Upper lobe of right lung (tissue), 1 donor: ENCODE measurements around the gene PPP2R5E. TPM values are rescaled to one million over a fixed set of nuclear protein-coding genes. Genes with fewer than 3 reads are reported as not detected.
A peak's percentile ranks its signal among the peaks of the same experiment; 100 is the strongest.

Experiments
- ATAC-seq: fragments of 200-7000 bp; cut with Tn5 transposase; one replicate; pipeline ENCODE4 v1.9.1; 2020; ENCODE audit warnings: mild to moderate bottlenecking, moderate library complexity
- DNase-seq: peaks from one replicate; pipeline ENCODE4 v3.0.0-alpha.2; 2020
- H3K27ac ChIP-seq: fragments of 200-600 bp; one replicate; pipeline ENCODE4 v1.8.0; 2022
- H3K27me3 ChIP-seq: fragments of 200-600 bp; one replicate; pipeline ENCODE4 v1.8.0; 2022; ENCODE audit warnings: mild to moderate bottlenecking
- H3K36me3 ChIP-seq: fragments of 200-600 bp; one replicate; pipeline ENCODE4 v1.8.0; 2022
- H3K4me1 ChIP-seq: fragments of 200-600 bp; one replicate; pipeline ENCODE4 v1.8.0; 2022
- H3K4me3 ChIP-seq: fragments of 200-600 bp; one replicate; pipeline ENCODE4 v1.8.0; 2022; ENCODE audit warnings: mild to moderate bottlenecking
- H3K9me3 ChIP-seq: fragments of 200-600 bp; one replicate; pipeline ENCODE4 v1.8.0; 2022
- intact Hi-C: fragments of 100-400 bp; cut with DNase I; formaldehyde crosslinking; loops from one replicate; pipeline ENCODE4 v1.11.0; 2022
- total RNA-seq: library from RNA; stranded (reverse); fragmentation: NEBNext Ultra II Directional; extraction: Animal tissue kit (Norgen Biotek cat#: 25700); gene quantifications from one replicate; pipeline ENCODE4 v1.2.1, GENCODE V29; 2021
- TF ChIP-seq, protein P1 (sequence below): fragments of 200-600 bp; IDR thresholded peaks from one replicate; pipeline ENCODE4 v1.8.0; 2022; ENCODE audit warnings: antibody characterized with exemption
- donor health status: DM: no; HTN: yes; CAD: no; lungs with severe emphysema.

Gene PPP2R5E
- total RNA-seq, 1 donor from 2014 or later = 46.0 TPM

- TF ChIP-seq, protein P1, sequence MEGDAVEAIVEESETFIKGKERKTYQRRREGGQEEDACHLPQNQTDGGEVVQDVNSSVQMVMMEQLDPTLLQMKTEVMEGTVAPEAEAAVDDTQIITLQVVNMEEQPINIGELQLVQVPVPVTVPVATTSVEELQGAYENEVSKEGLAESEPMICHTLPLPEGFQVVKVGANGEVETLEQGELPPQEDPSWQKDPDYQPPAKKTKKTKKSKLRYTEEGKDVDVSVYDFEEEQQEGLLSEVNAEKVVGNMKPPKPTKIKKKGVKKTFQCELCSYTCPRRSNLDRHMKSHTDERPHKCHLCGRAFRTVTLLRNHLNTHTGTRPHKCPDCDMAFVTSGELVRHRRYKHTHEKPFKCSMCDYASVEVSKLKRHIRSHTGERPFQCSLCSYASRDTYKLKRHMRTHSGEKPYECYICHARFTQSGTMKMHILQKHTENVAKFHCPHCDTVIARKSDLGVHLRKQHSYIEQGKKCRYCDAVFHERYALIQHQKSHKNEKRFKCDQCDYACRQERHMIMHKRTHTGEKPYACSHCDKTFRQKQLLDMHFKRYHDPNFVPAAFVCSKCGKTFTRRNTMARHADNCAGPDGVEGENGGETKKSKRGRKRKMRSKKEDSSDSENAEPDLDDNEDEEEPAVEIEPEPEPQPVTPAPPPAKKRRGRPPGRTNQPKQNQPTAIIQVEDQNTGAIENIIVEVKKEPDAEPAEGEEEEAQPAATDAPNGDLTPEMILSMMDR = no peak
- Histone ChIP-seq H3K9me3 (no peaks in the 10 kb centered on the region), H3K4me3 (no peak overlapping the region), H3K36me3 (no peaks in the 10 kb centered on the region), H3K4me1 (no peaks in the 10 kb centered on the region), H3K27ac (no peak overlapping the region), H3K27me3 (no peaks in the 10 kb centered on the region)
- ATAC-seq (peak; percentile 96), DNase-seq (no peak)
- intact Hi-C loops = no loop called here
These were observed 21.1 kb upstream of the PPP2R5E start for GRCh38 chr14:63564318-63564717.

DNA sequence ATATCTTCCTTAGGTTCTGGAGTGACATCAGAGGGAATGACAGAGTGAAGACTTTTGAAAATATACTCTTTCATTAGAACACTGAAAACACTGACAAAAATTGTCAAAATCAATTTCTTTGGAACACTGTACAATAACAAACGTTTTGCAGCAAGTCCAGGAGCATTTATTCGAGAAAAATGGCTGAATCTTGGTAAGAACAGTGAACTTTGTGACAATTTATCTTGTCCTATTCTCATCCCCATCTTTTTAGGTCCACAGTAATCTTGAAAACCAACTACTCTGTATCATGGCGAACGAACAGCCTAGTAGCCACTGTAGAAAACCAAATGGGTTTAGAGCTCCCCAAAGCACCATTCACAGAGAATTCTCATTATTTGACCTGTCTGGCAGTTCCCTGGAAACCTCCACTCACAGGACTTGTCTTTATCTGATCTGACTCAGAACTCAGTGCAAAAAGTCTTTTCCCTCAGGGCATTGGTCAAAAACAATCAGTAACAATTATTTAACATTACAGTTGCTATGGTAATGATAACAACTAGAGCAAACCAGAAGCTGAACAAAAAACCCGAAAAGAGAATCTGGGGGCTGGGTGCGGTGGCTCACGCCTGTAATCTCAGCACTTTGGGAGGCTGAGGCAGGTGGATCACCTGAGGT lies 20.3 kb upstream of the PPP2R5E start:
- no peaks in the 10 kb centered on the region for H3K36me3 ChIP-seq
- intact Hi-C loops = no loop called here
- DNase-seq = no peak
- no peak overlapping the region for H3K4me3 ChIP-seq
- no peaks in the 10 kb centered on the region for H3K9me3 ChIP-seq
- no peaks in the 10 kb centered on the region for H3K27me3 ChIP-seq
- TF ChIP-seq, protein P1 = no peak
- H3K27ac ChIP-seq = no peak overlapping the region
- H3K4me1 ChIP-seq = no peaks in the 10 kb centered on the region
- no peak for ATAC-seq

- no peaks in the 10 kb centered on the region for H3K27me3 ChIP-seq
- H3K9me3 ChIP-seq = no peaks in the 10 kb centered on the region
- H3K4me1 ChIP-seq = no peaks in the 10 kb centered on the region
- H3K4me3 ChIP-seq = no peak overlapping the region
- TF ChIP-seq, protein P1 = no peak
- intact Hi-C loops = no loop called here
- DNase-seq (no peak), ATAC-seq (peak; percentile 57)
- no peak overlapping the region for H3K27ac ChIP-seq
- H3K36me3 ChIP-seq = no peaks in the 10 kb centered on the region
These were observed 19.2 kb upstream of the PPP2R5E start for GRCh38 chr14:63562405-63562804.

DNA sequence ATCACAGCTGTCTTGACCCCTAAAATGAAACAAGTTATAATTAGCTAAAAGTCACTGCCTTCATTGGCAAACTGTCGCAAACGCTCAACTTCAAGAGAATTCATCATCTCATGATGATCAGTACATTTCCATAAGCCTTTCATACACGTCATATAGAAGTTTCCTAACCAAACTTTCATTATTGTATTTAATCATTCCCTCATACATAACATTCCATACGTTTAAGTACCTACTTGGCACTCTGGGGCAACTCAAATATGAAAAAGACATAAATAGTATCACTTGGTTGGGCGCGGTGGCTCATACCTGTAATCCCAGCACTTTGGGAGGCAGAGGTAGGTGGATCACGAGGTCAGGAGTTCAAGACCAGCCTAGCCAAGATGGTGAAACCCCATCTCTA lies 12.4 kb upstream of the PPP2R5E start:
- intact Hi-C loops = no loop called here

DNA sequence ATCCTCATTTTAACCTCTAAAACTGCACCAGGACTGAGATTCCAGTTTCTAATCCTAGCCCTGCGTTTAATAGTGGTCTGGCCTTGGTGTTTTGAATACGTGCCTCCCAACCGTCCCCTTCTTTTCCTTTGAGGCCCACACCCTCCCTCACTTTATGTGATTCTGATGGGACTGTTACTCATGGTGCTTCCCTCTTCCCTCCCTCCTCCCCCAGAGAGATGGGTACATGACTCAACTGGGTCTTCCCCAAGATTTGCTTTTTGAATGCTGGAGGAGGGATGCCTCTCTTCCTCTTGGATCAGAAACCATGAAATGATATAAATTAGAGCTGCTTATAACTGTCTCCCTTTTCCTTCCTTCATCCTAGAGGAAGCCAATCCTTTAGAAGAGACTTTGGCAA lies 8.2 kb upstream of the PPP2R5E start:
- ATAC-seq (no peak), DNase-seq (no peak)
- Histone ChIP-seq H3K4me1 (no peaks in the 10 kb centered on the region), H3K4me3 (no peak overlapping the region), H3K27me3 (no peaks in the 10 kb centered on the region), H3K9me3 (no peaks in the 10 kb centered on the region), H3K36me3 (no peaks in the 10 kb centered on the region), H3K27ac (no peak overlapping the region)
- TF ChIP-seq, protein P1 = no peak
- intact Hi-C loops = no loop called here

More for the DNA sequence above, 12.4 kb upstream of the PPP2R5E start:
- TF ChIP-seq, protein P1 = no peak
- no peaks in the 10 kb centered on the region for H3K9me3 ChIP-seq
- no peaks in the 10 kb centered on the region for H3K36me3 ChIP-seq
- no peak for ATAC-seq
- no peak overlapping the region for H3K4me3 ChIP-seq
- H3K27ac ChIP-seq = no peak overlapping the region
- no peaks in the 10 kb centered on the region for H3K27me3 ChIP-seq
- DNase-seq = no peak
- no peaks in the 10 kb centered on the region for H3K4me1 ChIP-seq
